Activated naive CD4-positive, alpha-beta T cell treated with anti-CD3 and anti-CD28 coated beads, Interleukin-2, amount 50 U/mL, for 72 hours (primary cell): Measurements from ENCODE around the gene SLC13A2. TPM values are rescaled to one million over a fixed set of nuclear protein-coding genes. Genes with fewer than 3 reads are reported as not detected.
"Not testable (repeated sequence)": the region's sequence is repeated elsewhere in the genome, so short reads cannot be mapped to it uniquely, and the experiment has no call there.

ENCODE experiments used
- ATAC-seq, 2 donors: fragments of 150-1000 bp; cut with Tn5 transposase; 2 replicates each; pipeline ENCODE4 v1.10.0; 2021; ENCODE audit warnings: mild to moderate bottlenecking in 2 of 2, moderate library complexity in 2 of 2
- DNase-seq, 2 donors: peaks; one replicate each; pipeline ENCODE4 v3.0.0; 2021 to 2022; ENCODE audit warnings: low spot score in 2 of 2
- H3K27ac Mint-ChIP-seq, 2 donors: one replicate each; pipeline ENCODE4 v1.8.0; 2022; ENCODE audit warnings: mild to moderate bottlenecking in 2 of 2, mixed read lengths in 2 of 2
- H3K36me3 Mint-ChIP-seq, 2 donors: one replicate each; pipeline ENCODE4 v1.8.0; 2022; ENCODE audit warnings: mixed read lengths in 2 of 2
- H3K9me3 Mint-ChIP-seq, 2 donors: one replicate each; pipeline ENCODE4 v1.8.0; 2022; ENCODE audit warnings: mixed read lengths in 2 of 2
- total RNA-seq, 2 donors: library from RNA; stranded (reverse); gene quantifications; one replicate each; pipeline ENCODE4 v1.2.3, GENCODE V29; 2022

The SLC13A2 gene
- total RNA-seq, 2 donors from 2014 or later, result not detected

DNA sequence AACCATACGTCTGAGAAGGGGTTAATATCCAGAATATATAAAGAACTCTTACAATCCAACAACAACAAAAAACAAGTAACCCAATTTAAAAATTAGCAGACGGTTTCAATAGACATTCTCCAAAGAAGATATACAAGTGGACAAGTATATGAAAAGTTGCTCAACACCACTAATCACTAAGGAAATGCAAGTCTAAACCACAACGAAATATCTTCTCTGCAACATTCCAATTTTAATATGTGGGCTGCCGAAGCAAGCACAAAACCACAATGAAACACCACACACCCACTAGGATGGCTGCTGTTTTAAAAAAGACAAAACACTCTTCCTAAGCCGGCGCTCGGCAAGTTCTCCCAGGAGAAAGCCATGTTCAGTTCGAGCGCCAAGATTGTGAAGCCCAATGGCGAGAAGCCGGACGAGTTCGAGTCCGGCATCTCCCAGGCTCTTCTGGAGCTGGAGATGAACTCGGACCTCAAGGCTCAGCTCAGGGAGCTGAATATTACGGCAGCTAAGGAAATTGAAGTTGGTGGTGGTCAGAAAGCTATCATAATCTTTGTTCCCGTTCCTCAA, 5.9 kb upstream of the SLC13A2 start:
- no peak overlapping the region for H3K27ac Mint-ChIP-seq
- no peaks in the 10 kb centered on the region for H3K36me3 Mint-ChIP-seq
- DNase-seq, result no peak
- ATAC-seq, result no peak
- no peaks in the 10 kb centered on the region for H3K9me3 Mint-ChIP-seq

DNA sequence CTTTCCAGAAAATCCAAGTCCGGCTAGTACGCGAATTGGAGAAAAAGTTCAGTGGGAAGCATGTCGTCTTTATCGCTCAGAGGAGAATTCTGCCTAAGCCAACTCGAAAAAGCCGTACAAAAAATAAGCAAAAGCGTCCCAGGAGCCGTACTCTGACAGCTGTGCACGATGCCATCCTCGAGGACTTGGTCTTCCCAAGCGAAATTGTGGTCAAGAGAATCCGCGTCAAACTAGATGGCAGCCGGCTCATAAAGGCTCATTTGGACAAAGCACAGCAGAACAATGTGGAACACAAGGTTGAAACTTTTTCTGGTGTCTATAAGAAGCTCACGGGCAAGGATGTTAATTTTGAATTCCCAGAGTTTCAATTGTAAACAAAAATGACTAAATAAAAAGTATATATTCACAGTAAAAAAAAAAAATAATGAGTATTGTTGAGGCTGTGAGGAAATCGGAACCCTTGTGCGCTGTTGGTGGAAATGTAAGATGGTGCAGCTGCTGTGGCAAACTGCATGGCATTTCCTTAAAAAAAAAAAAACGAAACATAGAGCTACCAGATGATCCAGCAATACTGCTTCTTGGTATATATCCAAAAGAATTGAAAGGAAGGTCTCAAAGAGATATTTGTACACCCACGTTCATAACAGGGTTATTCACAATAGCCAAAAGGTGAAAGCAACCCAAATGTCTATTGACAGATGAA, 5.3 kb upstream of the SLC13A2 start:
- not testable (repeated sequence) for ATAC-seq, H3K27ac Mint-ChIP-seq, DNase-seq, H3K9me3 Mint-ChIP-seq, H3K36me3 Mint-ChIP-seq

GRCh38 chr17:28468781-28469180, 4.7 kb upstream of the SLC13A2 start:
- ATAC-seq (peak; percentile 77 to 95), DNase-seq (no peak)
- H3K27ac Mint-ChIP-seq, result no peak overlapping the region
- no peaks in the 10 kb centered on the region for H3K9me3 Mint-ChIP-seq
- no peaks in the 10 kb centered on the region for H3K36me3 Mint-ChIP-seq

DNA sequence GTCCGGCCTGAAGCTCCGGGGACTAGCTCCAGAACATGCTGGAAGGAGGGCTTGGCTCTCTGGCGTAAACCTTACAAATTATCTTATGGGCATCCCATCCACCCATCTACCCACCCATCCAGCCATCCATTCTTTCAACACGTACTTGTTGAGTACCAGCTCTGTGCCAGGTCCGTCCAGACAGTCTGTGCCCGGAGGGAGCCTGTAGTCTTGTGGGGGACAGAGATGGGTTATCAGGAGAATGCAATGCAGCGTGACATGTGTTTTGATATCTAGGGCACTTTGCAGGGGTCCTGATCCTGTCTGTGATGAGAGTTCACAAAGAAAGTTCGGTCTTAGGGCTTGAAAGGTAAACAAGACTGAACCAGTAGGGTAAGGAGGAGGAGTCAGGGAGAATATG, 4.1 kb upstream of the SLC13A2 start:
- ATAC-seq, result no peak

DNA sequence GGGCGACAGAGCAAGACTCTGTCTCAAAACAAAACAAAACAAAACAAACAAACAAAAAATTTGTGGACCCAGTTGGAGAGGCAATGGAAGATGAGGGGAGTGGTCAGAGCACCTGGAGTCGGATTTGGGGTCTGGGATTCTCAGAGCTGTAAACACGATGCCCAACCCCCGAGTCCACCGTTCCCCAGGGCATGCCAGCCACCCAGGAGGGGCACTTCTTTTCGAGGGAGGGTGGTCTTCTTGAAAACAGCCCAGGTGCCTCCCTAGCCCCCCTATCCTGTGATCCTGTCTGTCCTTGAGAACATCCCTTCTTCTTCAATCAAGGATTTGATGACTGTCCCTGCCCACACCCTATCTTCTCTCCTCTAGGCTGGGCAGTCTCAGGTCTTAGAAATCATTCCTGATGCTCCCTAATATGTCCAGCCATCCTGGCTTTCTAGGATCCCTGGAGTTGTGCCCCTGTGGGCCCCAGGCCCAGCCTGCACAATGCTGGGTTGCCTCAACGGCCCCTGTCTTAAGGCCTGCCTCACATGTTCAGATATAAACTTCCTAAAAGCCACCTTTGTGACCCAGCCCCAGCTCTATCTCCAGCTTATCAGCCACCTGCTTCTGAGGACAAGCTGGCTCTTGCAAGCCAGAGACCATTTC, 3.1 kb upstream of the SLC13A2 start:
- Mint-ChIP-seq H3K9me3 (no peaks in the 10 kb centered on the region), H3K36me3 (no peaks in the 10 kb centered on the region), H3K27ac (no peak overlapping the region)
- ATAC-seq (no peak), DNase-seq (peak in 1 of 2 donors; percentile 44)

More for the DNA sequence above, 4.1 kb upstream of the SLC13A2 start:
- no peaks in the 10 kb centered on the region for H3K9me3 Mint-ChIP-seq
- DNase-seq, result no peak
- H3K27ac Mint-ChIP-seq, result no peak overlapping the region
- H3K36me3 Mint-ChIP-seq, result no peaks in the 10 kb centered on the region

GRCh38 chr17:28470914-28471366, 2.5 kb upstream of the SLC13A2 start:
- Mint-ChIP-seq H3K36me3 (no peaks in the 10 kb centered on the region), H3K9me3 (no peaks in the 10 kb centered on the region), H3K27ac (peak overlapping the region in 1 of 2 donors; percentile 61)
- DNase-seq (peak in 1 of 2 donors; percentile 21), ATAC-seq (no peak)

DNA sequence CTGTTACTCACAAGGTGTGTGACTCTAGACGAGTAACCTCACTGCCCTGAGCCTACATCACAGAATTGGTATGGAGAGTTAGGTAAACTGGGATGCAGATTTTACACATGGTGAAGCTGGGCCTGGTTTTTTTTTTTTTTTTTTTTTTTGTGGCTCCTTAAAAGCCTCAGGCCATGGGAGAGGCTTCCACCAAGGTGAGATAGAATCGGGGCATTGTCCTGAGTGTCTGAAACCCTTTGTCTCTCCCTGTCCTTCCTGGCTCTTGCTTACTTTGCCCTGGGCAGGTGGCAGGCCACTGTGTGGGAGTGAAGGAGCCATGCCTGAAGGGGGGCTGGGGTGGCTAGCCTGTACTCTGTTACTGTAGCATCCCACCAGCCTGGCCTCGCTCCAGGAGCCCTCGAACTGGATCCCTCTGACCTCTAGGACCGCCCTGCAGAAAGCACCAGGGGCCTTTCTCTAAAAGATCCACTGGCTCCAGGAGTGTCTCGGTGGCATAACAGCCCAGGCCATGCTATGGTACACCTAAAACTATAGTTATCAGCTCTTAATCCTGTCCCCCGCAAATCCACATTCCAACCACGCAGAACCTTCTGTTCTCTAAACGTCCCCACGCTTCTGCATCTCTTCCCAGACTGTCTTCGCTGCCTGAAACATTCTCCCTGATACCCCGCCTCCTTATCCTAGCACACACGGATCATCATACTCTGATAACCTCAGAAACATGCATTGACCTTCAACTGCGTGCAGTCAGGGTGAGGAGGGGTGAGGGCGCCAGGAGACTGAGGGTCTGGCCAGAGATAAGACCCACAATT, 1.7 kb upstream of the SLC13A2 start:
- H3K9me3 Mint-ChIP-seq, result no peaks in the 10 kb centered on the region
- DNase-seq (peak in 1 of 2 donors; percentile 42), ATAC-seq (peak in 1 of 2 donors; percentile 30)
- no peaks in the 10 kb centered on the region for H3K36me3 Mint-ChIP-seq
- no peak overlapping the region for H3K27ac Mint-ChIP-seq

GRCh38 chr17:28472871-28473497, 460 bp upstream of the SLC13A2 start:
- no peaks in the 10 kb centered on the region for H3K9me3 Mint-ChIP-seq
- DNase-seq (no peak), ATAC-seq (no peak)

GRCh38 chr17:28474111-28474531, 677 bp downstream of the SLC13A2 start:
- Mint-ChIP-seq H3K36me3 (no peaks in the 10 kb centered on the region), H3K27ac (no peak overlapping the region), H3K9me3 (no peaks in the 10 kb centered on the region)
- DNase-seq (no peak), ATAC-seq (no peak)

More at GRCh38 chr17:28472871-28473497, 460 bp upstream of the SLC13A2 start:
- H3K36me3 Mint-ChIP-seq, result no peaks in the 10 kb centered on the region
- H3K27ac Mint-ChIP-seq, result peak overlapping the region in 1 of 2 donors; percentile 70

- ATAC-seq (peak; percentile 49 to 51), DNase-seq (no peak)
- Mint-ChIP-seq H3K36me3 (no peaks in the 10 kb centered on the region), H3K9me3 (no peaks in the 10 kb centered on the region), H3K27ac (peak overlapping the region; percentile 44 to 48)
These were observed 1.9 kb downstream of the SLC13A2 start for GRCh38 chr17:28475151-28475900.

- H3K9me3 Mint-ChIP-seq, result no peaks in the 10 kb centered on the region
- H3K36me3 Mint-ChIP-seq, result no peaks in the 10 kb centered on the region
- no peak for DNase-seq
- peak overlapping the region; percentile 34 to 48 for H3K27ac Mint-ChIP-seq
- ATAC-seq, result no peak
These were observed 2.8 kb downstream of the SLC13A2 start for GRCh38 chr17:28476076-28476865.

GRCh38 chr17:28477928-28478327, 4.5 kb downstream of the SLC13A2 start:
- ATAC-seq (no peak), DNase-seq (no peak)
- peak overlapping the region in 1 of 2 donors; percentile 15 for H3K27ac Mint-ChIP-seq
- H3K9me3 Mint-ChIP-seq, result no peaks in the 10 kb centered on the region
- no peaks in the 10 kb centered on the region for H3K36me3 Mint-ChIP-seq

DNA sequence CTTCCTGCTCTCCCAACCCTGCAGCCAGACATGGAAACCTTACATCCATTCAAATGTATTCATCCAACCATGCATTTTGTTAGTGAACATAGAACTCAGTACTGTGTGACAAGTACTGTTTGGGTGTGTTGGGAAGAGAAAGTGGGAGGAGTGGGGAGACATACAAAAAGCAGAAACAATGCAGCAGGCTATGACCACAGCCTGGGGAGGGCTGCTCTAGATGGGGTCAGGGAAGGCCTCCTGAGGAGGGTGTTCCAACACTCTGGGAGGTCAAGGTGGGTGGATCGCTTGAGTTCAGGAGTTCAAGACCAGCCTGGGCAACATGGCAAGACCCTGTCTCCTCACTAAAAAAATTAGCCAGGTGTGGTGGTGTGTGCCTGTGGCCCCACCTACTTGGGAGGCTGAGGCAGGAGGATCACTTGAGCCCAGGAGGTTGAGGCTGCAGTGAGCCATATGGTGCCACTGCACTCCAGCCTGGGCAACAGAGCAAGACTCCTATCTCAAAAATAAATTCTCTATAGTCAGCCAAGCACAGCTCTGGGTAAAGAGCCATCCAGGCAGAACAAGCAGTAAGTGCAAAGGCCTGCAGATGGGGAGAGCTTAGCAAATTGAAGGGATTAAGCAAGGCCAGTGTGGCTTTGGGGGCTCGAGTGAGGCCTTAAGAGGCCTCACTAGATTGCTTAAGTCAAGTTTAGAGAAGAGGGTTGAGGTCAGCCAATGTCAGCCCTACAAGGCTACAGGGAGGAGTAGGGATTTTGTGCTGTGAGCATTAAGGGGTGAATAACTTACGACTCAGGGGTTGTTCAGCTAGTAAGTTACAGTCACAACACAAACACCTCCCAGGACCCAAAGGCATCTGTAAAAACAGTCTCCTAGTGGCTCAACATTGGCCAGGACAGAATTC, 5.5 kb downstream of the SLC13A2 start:
- DNase-seq, result no peak
- ATAC-seq, result no peak
- H3K27ac Mint-ChIP-seq, result peak overlapping the region in 1 of 2 donors; percentile 15
- no peaks in the 10 kb centered on the region for H3K36me3 Mint-ChIP-seq
- no peaks in the 10 kb centered on the region for H3K9me3 Mint-ChIP-seq

- ATAC-seq (no peak), DNase-seq (no peak)
- Mint-ChIP-seq H3K36me3 (no peaks in the 10 kb centered on the region), H3K9me3 (no peaks in the 10 kb centered on the region), H3K27ac (no peak overlapping the region)
These were observed 6.8 kb downstream of the SLC13A2 start for GRCh38 chr17:28480278-28480677.
